Brain microvascular endothelial cell (primary cell): ENCODE measurements around the gene APOA1.
A peak's percentile ranks its signal among the peaks of the same experiment; 100 is the strongest.

Experiments
- DNase-seq: peaks from one replicate; pipeline ENCODE4 v3.0.0-alpha.2; 2020
- H3K27ac ChIP-seq: fragments of 250-450 bp; sonication (Bioruptor Pico); 2 replicates; pipeline ENCODE4 v1.5.1; 2020; ENCODE audit warnings: mild to moderate bottlenecking, moderate library complexity
- H3K27me3 ChIP-seq: fragments of 250-450 bp; sonication (Bioruptor Pico); replicated peaks from 2 replicates; pipeline ENCODE4 v1.5.1; 2020; ENCODE audit warnings: mild to moderate bottlenecking
- H3K36me3 ChIP-seq: fragments of 250-450 bp; sonication (Bioruptor Pico); replicated peaks from 2 replicates; pipeline ENCODE4 v1.5.1; 2020; ENCODE audit warnings: mild to moderate bottlenecking
- H3K4me3 ChIP-seq: 2 replicates; pipeline ENCODE4 v1.5.1; 2011; ENCODE audit warnings: low read depth, mild to moderate bottlenecking, control low read depth, low read length, moderate library complexity
- CTCF ChIP-seq: IDR thresholded peaks from 2 replicates; pipeline ENCODE4 v1.5.1; 2011; ENCODE audit warnings: low read depth, mild to moderate bottlenecking, moderate library complexity, low read length, control low read depth, inconsistent platforms; ENCODE audit errors: missing control alignments
- in situ Hi-C: cut with HindIII; loops from 2 replicates; pipeline ENCODE4 v1.10.0; 2017; ENCODE audit warnings: low sequenced_read_pairs, low pct_ligation_motif_present

The APOA1 gene

GRCh38 chr11:116862951-116863350 is 25.5 kb upstream of the APOA1 start:
- TF ChIP-seq CTCF = no peak
- Histone ChIP-seq H3K27ac (no peak overlapping the region), H3K36me3 (peaks cover 3% of the 10 kb centered on the region), H3K4me3 (no peak overlapping the region), H3K27me3 (no peaks in the 10 kb centered on the region)
- no peak for DNase-seq
- in situ Hi-C loops = no loop called here

DNA sequence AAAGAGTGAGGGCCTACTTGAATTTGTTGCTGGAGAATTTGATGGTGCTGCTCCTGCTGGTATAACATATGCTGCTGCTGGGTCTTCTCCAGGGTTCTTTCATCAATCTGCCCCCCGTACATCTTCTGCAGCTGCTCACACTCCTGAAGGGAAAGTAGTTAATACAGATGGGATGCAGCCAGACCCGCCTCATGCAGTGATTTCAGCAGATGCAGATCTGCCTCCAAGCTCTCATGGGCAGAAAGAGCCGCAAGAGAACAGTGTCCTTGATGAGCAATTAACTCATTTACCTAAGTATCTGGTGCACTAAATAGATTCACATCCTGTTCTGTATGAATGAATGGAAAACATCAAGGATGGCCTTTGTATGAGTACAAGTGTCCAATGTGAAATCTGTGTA is 24.8 kb upstream of the APOA1 start:
- no peak for DNase-seq
- Histone ChIP-seq H3K36me3 (peaks cover 3% of the 10 kb centered on the region), H3K27me3 (no peaks in the 10 kb centered on the region), H3K27ac (no peak overlapping the region), H3K4me3 (no peak overlapping the region)
- no peak for TF ChIP-seq CTCF
- in situ Hi-C loops = no loop called here

DNA sequence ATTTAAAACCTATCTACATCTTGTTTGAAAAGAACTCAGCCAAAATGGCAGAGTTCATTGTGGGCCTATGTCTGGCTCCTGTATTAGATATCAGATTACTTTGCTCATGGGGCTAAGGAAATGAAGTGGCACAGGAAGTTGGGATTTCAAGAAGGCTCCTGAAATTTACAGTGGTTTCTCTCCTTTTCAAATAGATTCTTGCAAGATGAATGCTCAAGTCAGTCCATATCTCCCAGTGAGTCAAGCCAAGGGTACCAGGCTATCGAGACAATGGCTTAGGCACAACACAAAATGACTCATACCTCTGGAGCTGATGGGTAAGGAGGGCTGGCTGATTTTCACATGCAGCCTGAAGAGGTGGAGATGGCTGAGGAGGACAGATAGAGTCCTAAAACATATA is 24.1 kb upstream of the APOA1 start:
- Histone ChIP-seq H3K27me3 (no peaks in the 10 kb centered on the region), H3K4me3 (no peak overlapping the region), H3K27ac (peak overlapping the region; percentile 19), H3K36me3 (peaks cover 3% of the 10 kb centered on the region)
- in situ Hi-C loops = no loop called here
- no peak for TF ChIP-seq CTCF
- peak; percentile 73 for DNase-seq

DNA sequence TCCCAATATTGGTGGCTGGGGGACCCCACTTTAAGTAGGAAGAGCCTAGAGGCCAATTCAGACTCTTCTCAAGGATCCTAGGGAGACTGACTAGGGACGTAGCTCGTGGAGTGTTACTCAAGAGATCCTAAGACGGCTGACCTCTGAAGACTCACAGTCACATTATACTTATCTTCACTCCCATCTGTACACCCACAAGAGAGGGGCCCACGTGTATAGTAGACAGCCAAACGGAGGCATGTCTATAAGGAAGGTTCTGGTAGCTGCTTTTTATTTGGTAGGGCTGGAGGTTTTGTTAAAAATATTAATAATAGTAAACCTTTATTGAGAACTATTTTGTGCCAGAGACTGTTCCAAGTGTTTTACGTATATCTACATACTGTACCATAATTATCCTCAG is 22.9 kb upstream of the APOA1 start:
- no peak for TF ChIP-seq CTCF
- Histone ChIP-seq H3K27ac (no peak overlapping the region), H3K27me3 (no peaks in the 10 kb centered on the region), H3K36me3 (peaks cover 3% of the 10 kb centered on the region), H3K4me3 (no peak overlapping the region)
- in situ Hi-C loops = no loop called here
- no peak for DNase-seq

DNA sequence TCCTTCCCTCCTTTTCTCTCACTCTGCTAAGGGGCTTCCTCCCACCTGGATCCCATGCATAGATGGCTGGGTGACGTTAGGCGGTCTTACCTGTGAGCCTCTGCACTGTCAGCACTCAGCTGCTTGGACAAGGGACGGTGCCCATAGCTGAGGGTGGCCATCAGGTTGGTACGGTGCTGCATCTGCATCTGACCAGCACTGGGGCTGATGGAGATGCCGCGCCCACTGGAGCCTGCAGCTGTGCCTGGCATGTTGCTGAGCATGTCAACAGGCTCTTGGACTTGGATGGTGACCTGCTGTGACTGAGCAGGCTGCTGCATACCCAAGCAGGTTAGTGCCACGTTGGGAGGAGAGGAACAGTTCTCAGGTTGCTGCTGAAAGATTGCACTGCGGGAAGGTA is 21.8 kb upstream of the APOA1 start:
- in situ Hi-C loops = no loop called here
- Histone ChIP-seq H3K27me3 (no peaks in the 10 kb centered on the region), H3K36me3 (peaks cover 3% of the 10 kb centered on the region), H3K4me3 (no peak overlapping the region), H3K27ac (no peak overlapping the region)
- no peak for DNase-seq
- TF ChIP-seq CTCF = no peak

DNA sequence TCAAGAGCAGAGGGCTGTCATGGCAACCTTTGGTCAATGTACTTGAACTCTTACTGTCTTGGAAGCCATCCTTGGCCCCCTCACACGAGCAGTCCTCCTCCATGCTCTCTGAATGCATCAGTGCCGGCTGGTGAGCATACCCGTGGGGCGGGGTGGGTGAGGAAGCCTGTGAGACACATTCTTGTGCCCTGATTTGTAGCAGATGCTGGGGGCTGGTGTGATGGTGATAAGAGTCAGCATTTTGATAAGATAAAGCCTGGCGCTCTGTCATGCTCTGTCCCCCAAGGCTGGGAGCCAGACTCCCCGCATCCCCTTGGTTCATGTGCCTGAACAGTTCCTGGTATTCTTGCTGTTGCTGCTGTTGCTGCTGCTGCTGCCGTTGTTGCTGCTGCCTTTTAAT is 20.5 kb upstream of the APOA1 start:
- no peak for TF ChIP-seq CTCF
- Histone ChIP-seq H3K36me3 (peaks cover 3% of the 10 kb centered on the region), H3K27me3 (no peaks in the 10 kb centered on the region), H3K4me3 (no peak overlapping the region), H3K27ac (no peak overlapping the region)
- in situ Hi-C loops = no loop called here
- DNase-seq = no peak
